GM21515 (cell line): ENCODE data around the gene COMMD1.
"Not testable (repeated sequence)": the region's sequence is repeated elsewhere in the genome, so short reads cannot be mapped to it uniquely, and the experiment has no call there.

ENCODE experiments used
- ATAC-seq: cut with Tn5 transposase; IDR thresholded peaks from one replicate; pipeline ENCODE4 v1.9.1; 2021; ENCODE audit not compliant: unreplicated experiment

The COMMD1 gene

DNA sequence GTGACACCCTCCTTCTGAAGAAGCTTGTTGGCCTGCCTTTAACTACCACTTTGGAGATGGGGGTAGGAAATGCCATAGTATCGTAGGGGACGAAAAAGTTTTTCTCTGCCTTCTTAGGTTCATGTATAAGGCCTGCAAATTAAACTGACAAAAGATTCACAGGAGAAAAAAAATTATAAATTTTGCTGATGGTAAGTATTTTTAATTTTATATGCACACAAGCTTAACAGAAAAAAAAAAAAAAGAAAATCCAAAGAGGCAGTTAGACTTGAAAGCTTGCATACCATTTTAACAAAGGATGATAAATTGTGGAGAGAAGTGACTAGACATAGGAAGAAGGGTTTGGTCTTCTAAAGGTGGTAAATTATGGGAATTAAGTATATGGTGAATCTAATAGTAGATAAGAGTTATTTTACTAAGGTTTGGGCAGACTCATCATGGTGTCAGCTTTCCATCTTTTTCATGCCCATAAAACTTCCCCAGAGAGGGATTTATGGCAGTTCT, 227.9 kb downstream of the COMMD1 start:
- no peak for ATAC-seq

GRCh38 chr2:62136956-62137830, 231.7 kb downstream of the COMMD1 start:
- ATAC-seq = no peak

- peak; percentile 64 for ATAC-seq
Observed at GRCh38 chr2:62140426-62141141, 235.1 kb downstream of the COMMD1 start.

GRCh38 chr2:62141142-62141740, 235.8 kb downstream of the COMMD1 start:
- no peak for ATAC-seq

GRCh38 chr2:62142054-62142453, 236.6 kb downstream of the COMMD1 start:
- peak; percentile 37 for ATAC-seq

- ATAC-seq = no peak
Observed at GRCh38 chr2:62143696-62144095, 238.2 kb downstream of the COMMD1 start.

DNA sequence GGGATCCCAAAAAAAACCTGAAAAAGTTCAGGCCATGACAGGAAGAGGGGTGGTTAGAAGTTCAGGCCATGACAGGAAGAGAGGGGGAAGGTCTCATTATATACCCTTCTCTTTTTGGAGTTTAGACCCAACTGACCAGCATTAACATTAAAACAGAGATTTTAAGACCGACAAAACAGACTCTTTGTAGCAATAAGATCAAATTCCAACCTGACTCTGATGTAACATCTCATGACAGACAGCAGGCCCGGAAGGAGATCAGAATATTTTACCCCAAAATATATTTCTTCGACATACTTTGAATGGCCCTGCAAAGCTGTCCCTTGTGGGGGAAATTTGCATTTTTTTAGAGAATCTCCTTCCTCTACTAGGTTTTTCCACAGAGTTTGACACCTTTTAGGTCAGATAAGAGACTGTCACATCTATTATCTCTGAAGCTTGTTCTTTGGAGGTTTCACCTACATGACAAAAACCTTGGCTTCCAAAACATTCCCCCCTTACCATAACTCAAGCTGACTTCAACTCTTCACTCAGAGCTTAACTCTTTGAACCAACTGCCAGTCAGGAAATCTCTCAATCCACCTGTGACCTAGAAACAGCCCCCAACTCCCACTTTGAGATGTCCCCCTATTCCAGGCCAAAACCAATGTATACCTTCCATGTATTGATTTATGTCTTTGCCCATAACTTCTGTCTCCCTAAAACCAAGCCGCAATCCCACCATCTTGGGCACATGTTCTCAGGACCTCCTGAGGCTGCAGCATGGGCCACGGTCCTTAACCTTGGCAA, 239.4 kb downstream of the COMMD1 start:
- no peak for ATAC-seq

- peak; percentile 35 for ATAC-seq
Observed at GRCh38 chr2:62145478-62146100, 240.1 kb downstream of the COMMD1 start.

- ATAC-seq = not testable (repeated sequence)
Observed at GRCh38 chr2:62146790-62147189, 241.3 kb downstream of the COMMD1 start.

DNA sequence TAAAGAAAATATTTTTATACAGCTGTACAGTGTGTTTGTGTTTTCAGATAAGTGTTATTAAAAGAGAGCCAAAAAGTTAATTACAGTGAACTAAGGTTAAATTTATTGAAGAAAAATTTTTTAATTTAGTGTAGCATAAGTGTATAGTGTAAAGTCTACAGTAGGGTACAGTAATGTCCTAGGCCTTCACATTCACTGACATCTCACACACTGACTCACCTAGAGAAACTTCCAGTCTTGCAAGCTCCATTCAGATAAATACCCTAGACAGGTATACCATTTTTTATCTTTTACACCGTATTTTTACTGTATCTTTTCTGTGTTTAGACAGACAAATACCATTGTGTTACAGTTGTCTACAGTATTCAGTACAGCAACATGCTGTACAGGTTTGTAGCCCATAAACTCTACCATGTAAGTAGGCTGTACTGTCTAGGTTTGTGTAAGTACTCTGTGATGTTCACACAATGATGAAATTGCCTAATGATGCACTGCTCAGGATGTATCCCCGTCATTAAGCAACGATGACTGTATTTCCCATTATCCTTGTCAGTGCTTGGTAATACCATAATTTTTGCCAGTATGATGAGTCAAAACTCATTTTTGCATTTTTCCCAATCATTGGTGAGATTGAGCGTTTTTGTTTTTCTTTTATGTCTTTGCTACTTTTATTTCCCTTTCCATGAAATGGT, 242.3 kb downstream of the COMMD1 start:
- ATAC-seq = no peak

GRCh38 chr2:62149708-62150107, 244.2 kb downstream of the COMMD1 start:
- no peak for ATAC-seq

GRCh38 chr2:62150597-62151305, 245.3 kb downstream of the COMMD1 start:
- no peak for ATAC-seq

GRCh38 chr2:62151306-62151638, 245.8 kb downstream of the COMMD1 start:
- no peak for ATAC-seq

GRCh38 chr2:62152000-62152399, 246.5 kb downstream of the COMMD1 start:
- ATAC-seq = no peak

DNA sequence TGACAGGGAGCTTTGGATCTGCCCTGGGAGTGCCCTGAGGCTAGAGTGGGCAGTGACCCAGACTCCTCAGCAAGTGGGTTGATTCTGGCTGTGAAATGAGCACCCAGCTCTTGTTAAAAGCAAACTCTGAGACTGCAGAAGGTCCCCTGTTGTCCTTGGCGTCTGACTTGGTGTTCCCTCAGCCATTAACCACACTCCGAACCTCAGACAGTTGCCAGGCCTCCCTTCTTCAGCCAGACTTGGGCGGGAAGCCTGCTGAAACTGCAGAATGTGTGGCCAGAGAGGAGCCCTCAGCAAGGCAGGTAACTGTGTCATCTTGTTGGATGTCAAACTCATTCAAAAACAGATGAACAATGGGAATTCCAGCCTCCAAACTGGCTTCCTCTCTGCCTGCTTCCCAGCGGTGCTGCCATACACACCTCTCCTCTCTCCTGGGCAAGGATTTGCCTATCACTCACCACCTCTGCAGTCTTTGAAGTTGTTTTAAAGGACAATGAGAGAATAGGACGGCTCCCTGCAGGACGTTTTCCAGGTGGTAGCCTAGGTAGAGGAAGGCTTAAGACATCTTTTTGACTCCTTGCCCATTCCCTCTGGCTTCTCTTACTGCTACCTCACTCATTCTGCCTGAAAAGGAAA, 251.5 kb downstream of the COMMD1 start:
- no peak for ATAC-seq

- no peak for ATAC-seq
Observed at GRCh38 chr2:62158444-62159121, 253.1 kb downstream of the COMMD1 start.

DNA sequence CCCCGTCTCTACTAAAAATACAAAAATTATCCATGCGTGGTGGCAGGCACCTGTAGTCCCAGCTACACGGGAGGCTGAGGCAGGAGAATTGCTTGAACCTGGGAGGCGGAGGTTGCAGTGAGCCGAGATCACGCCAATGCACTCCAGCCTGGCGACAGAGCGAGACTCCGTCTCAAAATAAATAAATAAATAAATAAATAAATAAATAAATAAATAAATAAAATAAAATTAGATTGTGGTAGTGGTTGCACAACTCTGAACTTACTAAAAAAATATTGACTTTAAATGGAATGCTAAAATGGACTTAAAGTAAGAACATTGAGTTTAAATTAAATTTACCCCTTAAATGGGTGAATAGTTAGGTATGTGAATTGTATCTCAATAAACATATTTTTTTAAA, 255.2 kb downstream of the COMMD1 start:
- not testable (repeated sequence) for ATAC-seq

GRCh38 chr2:62163106-62163831, 257.8 kb downstream of the COMMD1 start:
- no peak for ATAC-seq
